ENCODE results near the gene PSMD1.

DNA sequence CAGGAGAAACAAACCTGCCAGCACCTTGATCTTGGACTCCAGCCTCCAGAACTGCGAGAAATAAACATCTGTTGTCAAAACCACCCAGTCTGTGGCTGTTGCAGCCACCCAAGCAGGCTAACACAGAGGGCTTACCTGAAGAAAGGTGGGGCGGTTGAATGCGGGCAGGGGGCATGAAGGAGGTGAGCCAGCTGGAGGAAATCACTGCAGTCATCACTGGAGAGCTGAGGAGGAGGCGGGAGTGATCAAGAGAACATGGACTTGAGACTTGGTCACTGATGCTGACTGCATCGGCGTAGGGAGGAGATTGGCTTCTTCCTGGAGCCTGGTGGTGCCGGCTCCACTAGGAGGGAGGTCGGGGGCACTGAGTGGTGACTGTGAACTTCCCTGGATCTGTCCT lies 127.2 kb downstream of the PSMD1 start:
- TF ChIP-seq, protein P1, sequence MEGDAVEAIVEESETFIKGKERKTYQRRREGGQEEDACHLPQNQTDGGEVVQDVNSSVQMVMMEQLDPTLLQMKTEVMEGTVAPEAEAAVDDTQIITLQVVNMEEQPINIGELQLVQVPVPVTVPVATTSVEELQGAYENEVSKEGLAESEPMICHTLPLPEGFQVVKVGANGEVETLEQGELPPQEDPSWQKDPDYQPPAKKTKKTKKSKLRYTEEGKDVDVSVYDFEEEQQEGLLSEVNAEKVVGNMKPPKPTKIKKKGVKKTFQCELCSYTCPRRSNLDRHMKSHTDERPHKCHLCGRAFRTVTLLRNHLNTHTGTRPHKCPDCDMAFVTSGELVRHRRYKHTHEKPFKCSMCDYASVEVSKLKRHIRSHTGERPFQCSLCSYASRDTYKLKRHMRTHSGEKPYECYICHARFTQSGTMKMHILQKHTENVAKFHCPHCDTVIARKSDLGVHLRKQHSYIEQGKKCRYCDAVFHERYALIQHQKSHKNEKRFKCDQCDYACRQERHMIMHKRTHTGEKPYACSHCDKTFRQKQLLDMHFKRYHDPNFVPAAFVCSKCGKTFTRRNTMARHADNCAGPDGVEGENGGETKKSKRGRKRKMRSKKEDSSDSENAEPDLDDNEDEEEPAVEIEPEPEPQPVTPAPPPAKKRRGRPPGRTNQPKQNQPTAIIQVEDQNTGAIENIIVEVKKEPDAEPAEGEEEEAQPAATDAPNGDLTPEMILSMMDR (IDR thresholded peaks at IDR 0.05; ENCODE audit: low read depth, low read length): no peak
- TF ChIP-seq MAX (IDR thresholded peaks at IDR 0.05; ENCODE audit: low read depth, low read length): no peak
- no peak for TF ChIP-seq MYC (IDR thresholded peaks at IDR 0.05; ENCODE audit: low read depth, low read length)
- TF ChIP-seq POLR2A (IDR thresholded peaks at IDR 0.05; ENCODE audit: extremely low read depth, insufficient read length): no peak

Measured in NB4 (cell line).